HL-60/S4 treated with retinoic acid at 250 ng/mL for 4 days and 3 days (cell line): Measurements from ENCODE around the gene KRTAP24-1.

Experiments
- in situ Hi-C: fragments of 300-500 bp; cut with MboI; formaldehyde crosslinking; loops from 2 replicates; pipeline ENCODE4 v1.7.0; 2022; ENCODE audit warnings: low sequenced_read_pairs

Gene KRTAP24-1

DNA sequence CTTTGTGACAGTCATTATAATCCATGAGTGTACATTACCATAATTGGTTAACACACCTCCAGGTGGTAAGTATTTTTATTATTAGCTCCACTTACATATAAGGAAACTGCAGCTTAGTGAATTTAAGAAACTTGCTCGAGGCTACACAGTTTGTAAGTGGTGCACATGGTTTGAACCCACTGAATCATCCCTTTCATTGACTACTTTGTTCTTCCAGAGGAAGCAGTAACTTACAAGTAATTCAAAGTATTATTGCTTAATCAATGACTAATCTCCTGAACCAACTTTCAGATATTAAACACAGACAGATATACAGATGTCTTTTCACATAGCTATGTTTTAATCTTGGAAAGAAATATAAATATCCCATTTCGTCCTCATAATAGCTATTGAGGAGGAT is 48.1 kb downstream of the KRTAP24-1 start:
- in situ Hi-C loops = no loop called here

DNA sequence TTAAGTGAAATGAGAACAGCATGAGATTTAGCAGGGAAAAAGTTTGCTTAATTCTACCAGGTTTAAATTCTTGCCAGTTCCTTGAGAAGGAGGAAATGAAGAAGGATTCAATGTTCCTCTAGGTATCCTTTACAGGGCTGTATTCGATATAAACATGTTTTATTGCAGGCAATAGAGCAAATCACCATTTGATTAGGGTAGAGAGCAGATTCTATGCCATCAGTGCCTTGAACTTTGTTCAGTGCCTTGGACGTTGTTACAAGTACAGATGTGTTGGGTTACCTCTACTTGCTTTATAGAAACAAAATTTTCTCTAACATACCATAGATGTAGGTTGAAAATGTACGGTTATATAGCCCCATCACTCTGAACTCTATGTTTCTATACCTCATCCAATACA is 48.7 kb downstream of the KRTAP24-1 start:
- in situ Hi-C loops = no loop called here

DNA sequence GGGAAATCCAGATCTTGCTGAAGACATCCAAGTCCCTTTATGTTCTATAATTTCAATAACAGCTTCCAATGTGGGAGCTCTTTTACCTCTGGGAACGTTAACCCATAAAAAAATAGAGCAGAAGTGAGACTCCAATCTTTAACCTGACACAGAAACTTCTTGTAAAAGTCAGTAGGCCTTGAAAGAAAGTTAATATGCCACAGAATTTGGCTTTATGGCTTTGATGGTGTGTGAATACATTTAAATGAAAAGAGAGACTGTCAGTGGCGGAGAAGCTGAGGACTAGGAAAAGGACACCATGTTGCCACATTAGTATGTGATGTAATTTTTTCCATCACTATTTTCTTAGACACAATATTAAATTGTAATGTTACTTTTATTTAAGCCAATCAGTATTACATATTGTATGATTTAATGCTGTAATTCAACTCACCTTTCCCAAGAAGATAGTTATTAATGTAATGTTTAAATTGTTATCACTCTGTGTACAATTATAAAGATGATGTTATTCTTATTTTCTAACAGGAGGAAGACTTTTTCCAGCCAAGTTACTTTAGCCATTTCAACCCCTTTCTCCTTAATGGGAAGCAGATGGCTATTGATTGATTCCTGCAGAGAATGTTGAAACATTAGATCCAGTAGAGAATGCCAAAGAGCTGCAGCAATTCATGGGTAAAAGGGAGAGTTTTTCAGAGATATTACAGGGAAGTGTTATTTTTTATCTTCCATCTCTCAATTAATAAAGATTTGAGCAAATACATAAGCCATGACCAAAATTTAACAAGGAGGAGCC is 49.3 kb downstream of the KRTAP24-1 start:
- in situ Hi-C loops = no loop called here

DNA sequence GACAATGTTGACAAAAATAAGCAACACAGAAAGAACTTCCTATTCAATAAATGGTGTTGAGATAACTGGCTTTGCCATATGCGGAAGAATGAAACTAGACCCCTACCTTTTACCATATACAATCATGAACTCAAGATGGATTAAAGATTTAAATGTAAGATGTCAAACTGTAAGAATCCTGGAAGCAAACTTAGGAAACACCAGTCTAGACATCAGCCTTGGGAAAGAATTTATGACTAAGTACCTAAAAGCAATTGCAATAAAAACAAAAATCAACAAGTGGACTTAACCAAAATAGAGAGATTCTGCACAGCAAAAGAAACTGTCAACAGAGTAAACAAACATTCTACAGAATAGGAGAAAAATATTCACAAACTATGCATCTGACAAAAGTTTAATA is 50.7 kb downstream of the KRTAP24-1 start:
- in situ Hi-C loops = no loop called here
